ENCODE measurements around the gene MROH9. TPM values are rescaled to one million over a fixed set of nuclear protein-coding genes. Genes with fewer than 3 reads are reported as not detected.

Gene MROH9
- total RNA-seq, 1 donor, result under 0.01 TPM

DNA sequence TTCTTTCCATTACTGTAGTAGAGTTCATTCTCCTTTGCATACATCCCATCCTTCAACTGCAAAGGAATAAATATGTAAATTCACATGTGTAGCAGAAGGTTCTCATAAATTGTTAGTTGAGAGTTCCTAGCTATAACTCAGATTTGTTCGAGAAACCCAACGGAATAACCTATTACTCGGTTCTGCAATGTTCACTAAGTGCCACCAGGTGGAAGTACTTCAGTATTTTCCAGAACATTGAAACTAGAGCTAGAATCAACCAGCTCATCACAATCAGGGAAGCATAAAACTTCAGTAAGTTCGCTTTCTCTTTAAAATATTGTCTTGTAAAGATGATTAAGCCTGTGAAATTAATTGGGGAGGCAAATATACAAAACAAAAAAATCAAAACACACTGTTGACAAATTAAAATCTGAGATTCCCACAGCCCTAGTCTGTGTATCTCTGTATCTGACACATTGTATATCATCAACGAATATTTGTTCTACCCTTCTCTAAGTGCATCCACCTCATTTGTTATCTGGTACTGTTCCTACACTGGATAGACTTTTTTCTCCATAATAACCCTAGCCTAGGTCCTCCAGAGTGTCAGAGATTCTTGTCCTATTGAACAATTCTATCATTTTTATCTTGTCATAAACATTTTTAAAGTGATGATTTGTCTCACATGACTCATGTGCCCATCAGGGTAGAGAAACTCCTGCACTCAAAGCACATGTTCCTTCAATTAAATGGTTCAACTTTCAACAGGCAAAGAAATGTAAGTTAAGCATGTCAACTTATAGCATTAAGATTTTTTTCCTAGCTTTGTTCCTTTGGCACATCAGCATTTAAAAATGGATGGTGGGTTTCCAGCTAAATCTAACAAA lies 31.9 kb downstream of the MROH9 start:
- peak; percentile 69 for TF ChIP-seq CTCF (IDR thresholded peaks at IDR 0.05; ENCODE audit: insufficient read depth, low read depth, low read length)
- DNase-seq (ENCODE audit: low read depth), result peak; percentile 56
- H3K4me3 ChIP-seq (ENCODE audit: low read depth, low read length), result no peak overlapping the region

DNA sequence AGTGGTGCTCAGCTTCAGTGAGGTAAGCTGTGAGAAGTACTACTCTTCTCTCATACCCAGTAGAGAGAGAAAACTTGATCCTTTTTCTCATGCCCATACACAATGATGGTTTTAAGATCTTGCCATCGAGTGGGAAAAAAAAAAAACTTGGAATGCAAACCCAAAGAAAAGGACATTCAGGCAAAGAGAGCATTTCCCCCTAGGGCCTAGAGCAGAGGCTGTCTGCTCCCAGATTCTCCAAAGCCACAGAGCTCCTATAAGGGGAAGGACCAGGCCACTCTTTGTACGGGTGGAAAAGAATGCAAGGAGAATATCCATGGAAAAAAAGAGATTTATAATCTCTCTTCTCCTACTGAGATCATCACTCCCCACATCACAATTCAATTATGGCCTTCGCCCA lies 34.9 kb downstream of the MROH9 start:
- H3K4me3 ChIP-seq (ENCODE audit: low read depth, low read length), result no peak overlapping the region
- no peak for DNase-seq (ENCODE audit: low read depth)
- no peak for TF ChIP-seq CTCF (IDR thresholded peaks at IDR 0.05; ENCODE audit: insufficient read depth, low read depth, low read length)

GRCh38 chr1:170978371-170978910 lies 43.1 kb downstream of the MROH9 start:
- no peak for DNase-seq (ENCODE audit: low read depth)
- no peak overlapping the region for H3K4me3 ChIP-seq (ENCODE audit: low read depth, low read length)
- no peak for TF ChIP-seq CTCF (IDR thresholded peaks at IDR 0.05; ENCODE audit: insufficient read depth, low read depth, low read length)

- DNase-seq (ENCODE audit: low read depth), result no peak
- TF ChIP-seq CTCF (IDR thresholded peaks at IDR 0.05; ENCODE audit: insufficient read depth, low read depth, low read length), result no peak
- H3K4me3 ChIP-seq (ENCODE audit: low read depth, low read length), result no peak overlapping the region
These were observed 50.1 kb downstream of the MROH9 start for GRCh38 chr1:170985406-170985805.

GRCh38 chr1:170986901-170987300 lies 51.6 kb downstream of the MROH9 start:
- TF ChIP-seq CTCF (IDR thresholded peaks at IDR 0.05; ENCODE audit: insufficient read depth, low read depth, low read length), result no peak
- no peak overlapping the region for H3K4me3 ChIP-seq (ENCODE audit: low read depth, low read length)
- DNase-seq (ENCODE audit: low read depth), result no peak

DNA sequence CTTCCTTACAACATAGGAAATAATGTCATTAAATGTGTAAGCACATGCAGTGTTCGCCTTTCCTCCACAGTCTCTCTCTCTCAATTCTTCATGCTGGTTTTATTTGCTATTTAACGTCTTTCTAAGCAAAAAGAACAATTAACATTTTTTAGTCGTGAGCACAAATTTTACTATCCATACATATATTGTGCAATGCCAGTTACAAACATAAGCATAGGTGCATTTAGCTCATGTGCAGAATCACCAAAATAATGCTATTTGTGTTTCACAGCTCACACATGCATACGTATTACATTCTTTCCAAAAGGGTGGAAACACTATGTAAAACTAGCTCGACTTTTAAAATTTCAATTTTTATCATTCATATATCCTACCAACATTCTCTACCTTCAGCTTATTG lies 52.1 kb downstream of the MROH9 start:
- TF ChIP-seq CTCF (IDR thresholded peaks at IDR 0.05; ENCODE audit: insufficient read depth, low read depth, low read length), result no peak
- DNase-seq (ENCODE audit: low read depth), result no peak
- H3K4me3 ChIP-seq (ENCODE audit: low read depth, low read length), result no peak overlapping the region
